GM12874 (cell line): ENCODE measurements around the gene TADA1.

Experiments used
- CTCF ChIP-seq: IDR thresholded peaks from 2 replicates; pipeline ENCODE4 v1.5.1; 2011; ENCODE audit warnings: low read depth, mild to moderate bottlenecking, control low read depth, low read length, moderate library complexity; ENCODE audit not compliant: insufficient read depth

The TADA1 gene

GRCh38 chr1:166843322-166843721 is 32.7 kb downstream of the TADA1 start:
- no peak for TF ChIP-seq CTCF

- no peak for TF ChIP-seq CTCF
These were observed 35.5 kb downstream of the TADA1 start for GRCh38 chr1:166840309-166841274.

GRCh38 chr1:166839600-166840308 is 36.3 kb downstream of the TADA1 start:
- peak; percentile 21; the same call in 1 of the 2 replicates for TF ChIP-seq CTCF

- TF ChIP-seq CTCF, result no peak
These were observed 37.1 kb downstream of the TADA1 start, which contains the start of gene POGK for GRCh38 chr1:166838766-166839599. Gene POGK (plus strand): TSS chr1:166839475. CDS start chr1:166840957, 1,482 bp downstream.

- no peak for TF ChIP-seq CTCF
These were observed 39.3 kb downstream of the TADA1 start for GRCh38 chr1:166836733-166837132.

- no peak for TF ChIP-seq CTCF
These were observed 48.6 kb downstream of the TADA1 start for GRCh38 chr1:166827426-166827825.

GRCh38 chr1:166822385-166822784 is 53.7 kb downstream of the TADA1 start:
- TF ChIP-seq CTCF, result peak; percentile 34; the same call in 1 of the 2 replicates
